NCI-H345 treated with DMSO at 0.1 percent for 48 hours (cell line): ENCODE measurements around the gene TPTE.
"Not testable (repeated sequence)": the region's sequence is repeated elsewhere in the genome, so short reads cannot be mapped to it uniquely, and the experiment has no call there.

Experiments used
- DNase-seq: peaks from one replicate; lab custom pipeline; 2025; ENCODE audit not compliant: unreplicated experiment; lab: John Stamatoyannopoulos, UW

Gene TPTE

DNA sequence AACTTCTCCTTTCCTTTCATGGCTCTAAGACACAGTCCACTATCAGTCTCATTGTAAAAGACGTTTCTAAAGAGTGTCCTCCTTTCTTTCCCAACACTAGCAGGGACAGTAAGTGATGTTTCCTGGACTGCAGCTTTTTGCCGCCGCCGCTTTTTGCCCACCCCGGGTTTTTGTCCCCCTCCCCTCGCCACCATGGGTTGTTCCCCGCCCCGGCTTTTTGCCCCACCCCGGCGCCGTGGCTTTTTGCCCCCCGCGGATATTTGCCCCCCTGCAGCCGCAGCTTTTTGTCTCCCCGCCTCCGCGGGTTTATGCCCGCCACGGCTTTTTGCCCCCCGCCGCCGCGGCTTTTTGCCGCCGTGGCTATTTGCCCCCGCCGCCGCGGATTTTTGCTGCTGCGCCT, 95.2 kb downstream of the TPTE start:
- DNase-seq = no peak

DNA sequence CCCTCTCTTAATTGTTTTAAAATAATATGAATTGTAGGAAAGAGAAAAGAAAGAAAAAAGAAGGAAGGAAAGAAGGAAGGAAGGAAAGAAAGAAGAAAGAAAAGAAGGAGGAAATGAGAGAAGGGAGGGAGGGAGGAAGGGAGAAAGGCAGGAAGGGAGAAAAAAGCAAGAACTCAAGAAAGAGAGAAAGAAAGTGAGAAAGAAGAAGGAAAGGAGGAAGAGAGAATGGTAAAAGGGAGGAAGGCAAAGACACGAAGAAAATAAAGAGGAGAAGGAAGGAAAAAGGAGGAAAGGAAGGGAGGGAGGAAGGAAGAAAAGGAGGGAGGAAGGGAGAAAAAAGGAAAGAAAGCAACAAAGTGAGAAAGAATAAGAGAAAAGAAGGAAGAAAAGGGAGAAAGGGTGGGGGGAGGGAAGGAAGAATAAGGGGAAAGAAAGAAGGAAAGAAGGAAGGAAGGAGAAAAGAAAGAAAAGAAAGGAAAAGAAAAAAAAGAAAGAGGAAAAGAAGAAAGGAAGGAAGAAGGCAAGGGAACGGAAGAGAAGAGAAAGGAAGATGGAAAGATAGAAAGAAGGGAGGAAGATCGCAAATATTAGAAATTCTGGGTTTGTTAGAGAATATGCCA, 95.9 kb downstream of the TPTE start:
- not testable (repeated sequence) for DNase-seq

DNA sequence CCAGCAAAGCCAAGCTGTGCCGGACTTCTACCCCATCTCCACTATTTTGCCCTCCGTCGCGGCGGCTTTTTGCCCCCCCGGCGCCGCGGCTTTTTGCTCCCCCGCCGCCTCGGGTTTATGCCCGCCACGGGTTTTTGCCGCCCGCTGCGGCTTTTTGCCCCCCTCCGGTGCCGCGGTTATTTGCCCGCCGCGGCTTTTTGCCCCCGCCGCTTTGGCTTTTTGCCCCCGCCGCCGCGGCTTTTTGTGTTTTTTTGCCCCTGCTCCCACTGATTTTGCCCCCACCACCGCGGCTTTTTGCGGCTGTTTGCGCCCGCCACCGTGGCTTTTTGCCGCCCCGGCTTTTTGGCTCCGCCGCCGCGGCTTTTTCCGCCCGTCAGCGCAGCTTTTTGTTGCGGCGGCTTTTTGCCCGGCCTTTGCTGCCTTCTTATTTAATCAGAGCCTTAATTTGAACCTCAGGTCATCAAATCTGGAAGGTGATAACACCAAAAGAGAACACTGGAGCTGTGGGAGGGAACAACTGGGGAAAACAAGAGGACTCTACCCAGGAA, 106.0 kb downstream of the TPTE start:
- no peak for DNase-seq

DNA sequence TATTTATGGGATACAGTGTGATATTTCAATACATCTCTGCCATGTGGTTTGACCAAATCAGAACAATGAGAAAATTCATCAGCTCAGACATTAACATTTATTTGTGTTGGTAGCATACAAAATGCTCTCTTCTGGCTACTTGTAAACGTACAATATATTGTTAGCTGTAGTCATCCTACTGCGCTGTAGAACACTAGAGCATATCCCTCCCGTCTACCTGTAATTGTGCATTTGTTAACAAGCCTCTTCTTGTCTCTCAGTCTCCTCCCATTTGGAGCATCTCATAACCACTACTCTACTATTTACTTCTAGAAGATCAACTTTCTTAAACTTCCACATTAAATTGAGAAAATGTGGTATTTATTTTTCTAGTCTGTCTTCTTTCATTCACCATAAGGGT, 107.9 kb downstream of the TPTE start:
- DNase-seq = not testable (repeated sequence)

DNA sequence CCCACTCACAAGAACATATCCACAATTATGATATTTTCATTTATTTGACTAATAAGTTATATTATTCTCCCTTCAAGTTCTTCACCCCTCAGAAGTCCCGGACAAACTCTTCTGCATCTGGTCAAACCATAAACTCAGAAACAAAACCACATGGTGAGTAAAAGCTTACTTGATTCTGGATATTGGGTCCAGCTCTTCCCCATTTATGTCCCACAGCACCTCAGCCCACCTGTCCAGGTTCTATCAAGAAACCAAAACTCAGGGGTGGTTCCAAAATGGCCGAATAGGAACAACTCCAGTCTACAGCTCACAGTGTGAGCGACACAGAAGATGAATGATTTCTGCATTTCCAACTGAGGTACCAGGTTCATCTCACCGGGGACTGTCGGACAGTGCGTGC, 109.4 kb downstream of the TPTE start:
- not testable (repeated sequence) for DNase-seq

DNA sequence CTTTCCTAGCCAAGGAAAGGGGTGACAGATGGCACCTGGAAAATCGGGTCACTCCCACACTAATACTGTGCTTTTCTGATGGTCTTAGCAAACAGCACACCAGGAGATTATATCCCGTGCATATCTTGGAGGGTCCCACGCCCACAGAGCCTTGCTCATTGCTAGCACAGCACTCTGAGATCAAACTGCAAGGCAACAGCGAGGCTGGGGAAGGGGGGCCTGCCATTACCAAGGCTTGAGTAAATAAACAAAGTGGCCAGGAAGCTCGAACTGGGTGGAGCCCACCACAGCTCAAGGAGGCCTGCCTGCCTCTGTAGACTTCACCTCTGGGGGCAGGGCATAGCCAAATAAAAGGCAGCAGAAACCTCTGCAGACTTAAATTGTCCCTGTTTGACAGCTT, 109.9 kb downstream of the TPTE start:
- DNase-seq = not testable (repeated sequence)

DNA sequence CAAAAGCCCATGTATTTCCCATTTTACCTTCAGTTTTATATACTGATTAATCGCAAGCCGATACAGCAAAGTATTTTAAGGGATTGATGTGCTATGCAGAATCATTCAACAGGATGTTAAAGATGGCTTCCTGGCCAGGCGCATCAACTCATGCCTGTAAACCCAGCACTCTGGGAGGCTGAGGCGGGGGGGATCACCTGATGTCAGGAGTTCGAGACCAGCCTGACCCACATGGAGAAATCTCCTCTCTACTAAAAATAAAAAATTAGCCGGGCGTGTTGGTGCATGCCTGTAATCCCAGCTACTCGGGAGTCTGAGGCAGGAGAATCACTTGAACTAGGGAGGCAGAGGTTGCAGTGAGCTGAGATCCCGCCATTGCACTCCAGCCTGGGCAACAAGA, 116.8 kb downstream of the TPTE start:
- DNase-seq = not testable (repeated sequence)

DNA sequence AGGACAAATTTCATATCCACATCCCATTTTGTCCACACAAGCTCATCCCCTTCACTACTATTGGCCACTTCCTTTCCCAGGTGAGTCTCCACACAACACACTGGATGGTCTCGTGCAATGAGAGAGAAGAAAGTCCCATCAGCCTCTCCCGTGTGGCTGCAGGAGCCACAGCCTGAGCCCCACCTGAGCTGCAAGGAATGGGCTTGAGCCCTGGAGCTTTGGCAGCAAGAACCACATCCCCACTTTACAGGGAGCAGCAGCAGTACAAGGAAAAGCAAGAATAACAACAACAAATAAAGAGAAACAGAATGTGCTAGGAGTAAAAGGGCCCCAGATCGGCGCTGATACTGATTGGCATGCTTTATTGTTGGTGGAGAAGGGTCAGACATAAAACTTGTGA, 117.7 kb downstream of the TPTE start:
- no peak for DNase-seq

DNA sequence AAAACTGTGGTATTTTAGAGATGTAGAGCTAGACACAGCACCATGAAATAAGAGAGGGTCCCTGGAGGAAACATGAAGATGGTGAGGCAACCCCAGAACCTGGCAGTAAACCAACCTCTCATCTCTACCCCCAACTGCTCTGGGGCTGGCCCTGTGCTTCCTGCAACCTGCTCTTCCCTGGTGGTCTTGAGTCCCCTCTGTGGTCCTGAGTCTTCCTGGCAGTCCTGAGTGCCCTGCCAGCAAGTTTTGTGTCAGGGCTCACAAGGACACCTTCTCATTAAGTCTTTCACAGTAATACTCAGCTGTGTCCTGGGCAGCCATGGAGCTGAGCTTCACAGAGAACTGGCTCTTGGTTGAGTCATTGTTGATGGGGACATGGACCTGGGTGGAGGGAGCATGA, 118.4 kb downstream of the TPTE start:
- not testable (repeated sequence) for DNase-seq

DNA sequence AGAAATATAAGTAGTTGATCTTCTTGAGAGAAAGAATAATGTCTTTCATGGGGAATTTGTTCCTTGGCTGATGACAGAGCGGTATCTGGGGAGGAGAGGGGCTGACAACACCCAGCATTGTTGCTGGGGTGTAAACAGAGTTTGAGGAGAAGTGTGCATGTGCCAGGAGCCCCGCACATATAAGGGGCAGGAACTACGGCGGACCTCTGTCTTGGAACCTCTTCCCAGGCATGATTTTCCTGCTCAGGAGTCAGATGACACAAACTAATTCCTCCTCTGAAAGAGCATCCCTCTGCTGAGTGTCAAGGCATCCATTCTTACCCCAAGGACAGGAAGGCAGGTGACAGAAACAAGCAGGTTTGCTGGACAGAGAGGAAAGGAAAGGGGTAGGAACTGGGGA, 119.1 kb downstream of the TPTE start:
- no peak for DNase-seq

DNA sequence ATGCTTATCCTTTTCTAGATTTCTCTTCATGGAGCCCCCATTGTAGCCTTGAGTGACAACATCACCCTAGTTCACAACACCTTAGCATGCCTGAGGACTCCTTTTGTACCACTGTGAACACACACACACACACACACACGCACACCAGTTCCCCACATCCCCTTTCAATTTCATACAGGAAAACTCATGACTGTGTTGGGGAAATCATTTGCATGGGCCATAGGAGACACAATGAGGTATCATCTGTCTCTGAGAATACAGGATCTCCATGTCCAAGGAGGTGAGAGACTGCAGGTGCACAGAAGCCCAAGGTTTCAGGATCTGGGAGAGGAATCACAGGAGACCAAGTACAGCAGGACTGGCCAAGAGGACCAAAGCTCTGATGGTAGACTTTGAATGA, 119.7 kb downstream of the TPTE start:
- DNase-seq = no peak

DNA sequence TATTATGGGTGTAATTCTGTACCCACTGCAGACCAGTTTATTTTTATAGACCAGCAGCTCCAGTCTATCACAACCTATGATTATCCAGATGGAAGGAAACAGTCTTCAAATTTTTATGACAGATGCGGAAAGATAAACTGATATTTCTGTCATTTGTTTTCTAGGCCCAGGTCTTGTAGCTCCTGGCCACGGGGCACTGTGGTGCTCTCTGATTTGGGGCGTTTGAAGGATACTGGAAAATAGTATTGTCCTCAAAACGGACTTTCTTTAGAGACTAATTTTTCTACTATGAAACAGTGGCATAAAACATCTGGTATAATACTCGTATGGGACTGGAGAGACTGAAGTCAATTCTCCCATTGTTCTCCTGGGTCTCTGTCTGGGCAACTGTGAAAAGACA, 124.3 kb downstream of the TPTE start:
- DNase-seq = not testable (repeated sequence)

DNA sequence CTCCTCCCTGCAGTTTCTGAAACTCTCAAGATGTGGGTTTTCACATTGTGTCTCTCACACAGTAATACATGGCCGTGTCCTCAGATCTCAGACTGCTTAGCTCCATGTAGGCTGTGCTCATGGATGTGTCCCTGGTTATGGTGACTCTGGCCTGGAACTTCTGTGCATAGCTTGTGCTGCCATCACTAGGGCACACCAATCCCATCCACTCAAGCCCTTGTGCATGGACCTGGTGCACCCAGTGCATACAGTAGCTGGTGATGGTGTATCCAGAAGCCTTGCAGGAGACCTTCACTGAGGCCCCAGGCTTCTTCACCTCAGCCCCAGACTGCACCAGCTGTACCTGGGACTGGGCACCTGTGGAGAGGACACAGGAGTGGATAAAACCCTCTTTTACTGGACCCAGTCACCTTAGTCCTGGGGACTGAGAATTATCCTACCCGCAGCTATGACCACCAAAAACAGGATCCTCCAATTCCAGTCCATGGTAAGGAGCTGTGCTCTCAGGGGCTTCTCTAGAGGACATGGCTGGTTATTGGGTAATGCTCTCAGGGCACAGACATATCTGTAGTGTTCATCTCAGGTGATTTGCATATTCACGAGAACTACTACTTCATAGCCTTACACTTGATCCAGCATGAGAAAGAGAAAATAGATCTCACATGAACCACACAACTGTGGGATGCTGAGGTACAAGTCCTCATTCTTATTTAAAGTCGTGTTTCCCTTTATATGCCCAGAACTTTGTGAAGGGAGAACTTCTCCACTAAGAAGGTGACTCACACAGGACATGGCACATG, 128.2 kb downstream of the TPTE start:
- not testable (repeated sequence) for DNase-seq

DNA sequence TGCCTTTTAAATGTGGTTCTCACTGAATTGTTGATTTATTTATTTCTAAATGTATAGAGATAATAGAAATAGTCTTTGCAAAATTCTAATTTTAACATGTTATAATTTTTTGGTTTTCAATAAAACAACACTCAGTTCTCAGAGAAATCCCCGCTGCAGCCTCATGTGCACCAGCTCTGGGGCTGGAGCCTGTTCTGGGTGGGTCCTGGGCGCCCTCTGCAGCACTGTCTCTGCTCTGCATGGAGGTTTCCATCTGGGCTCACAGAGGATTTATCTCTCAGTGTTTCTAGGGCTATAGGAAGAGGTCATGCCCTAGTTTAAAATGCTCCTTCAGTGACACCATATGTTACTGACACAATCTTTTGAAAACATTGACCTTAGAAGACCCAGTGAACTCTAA, 128.9 kb downstream of the TPTE start:
- not testable (repeated sequence) for DNase-seq
